ENCODE results near the gene RIMBP2.

GRCh38 chr12:130593056-130593455 is 123.0 kb downstream of the RIMBP2 start:
- TF ChIP-seq CTCF (conservative IDR thresholded peaks at IDR 0.05 in 1 of 2, IDR thresholded peaks at IDR 0.05 in 1 of 2; ENCODE audit: low read depth in 1 of 2, low read length in 2 of 2) (no peak), EZH2 (IDR thresholded peaks at IDR 0.05; ENCODE audit: low read length, missing control alignments) (no peak)

Measured in fibroblast of lung (primary cell).